Activated CD8-positive, alpha-beta memory T cell treated with anti-CD3 and anti-CD28 coated beads, Interleukin-2, amount 50 U/mL, for 24 hours (primary cell): ENCODE data around the gene RASL12.
A peak's percentile ranks its signal among the peaks of the same experiment; 100 is the strongest.
"Not testable (repeated sequence)": the region's sequence is repeated elsewhere in the genome, so short reads cannot be mapped to it uniquely, and the experiment has no call there.

Source experiments
- DNase-seq: peaks from one replicate; pipeline ENCODE4 v3.0.0-alpha.2; 2020; ENCODE audit errors: extremely low read depth

The RASL12 gene

GRCh38 chr15:65028921-65029735 lies 38.7 kb downstream of the RASL12 start, which contains the start of gene MTFMT:
Gene MTFMT, minus strand, starts transcription at chr15:65029639. Its CDS starts 26 bp downstream, at chr15:65029613.
- DNase-seq, result peak; percentile 79

DNA sequence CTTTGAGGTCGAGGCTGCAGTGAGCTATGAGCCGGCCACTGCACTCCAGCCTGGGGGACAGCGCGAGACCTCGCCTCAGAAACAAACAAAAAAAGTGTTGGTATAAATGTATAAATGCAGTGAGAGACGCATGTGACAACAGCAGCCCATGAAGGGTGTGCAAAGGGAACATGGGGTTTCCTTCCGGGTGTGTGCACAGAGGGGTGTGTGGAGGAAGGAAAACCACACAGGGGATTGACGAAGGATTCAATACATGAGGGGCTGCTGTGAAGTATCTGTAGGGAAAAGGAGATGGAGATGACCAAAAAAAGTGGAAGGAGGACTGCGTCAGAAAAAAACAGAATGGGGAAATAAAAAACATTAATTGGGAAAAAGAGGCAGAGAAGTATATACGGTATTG lies 39.5 kb downstream of the RASL12 start:
- DNase-seq, result no peak

DNA sequence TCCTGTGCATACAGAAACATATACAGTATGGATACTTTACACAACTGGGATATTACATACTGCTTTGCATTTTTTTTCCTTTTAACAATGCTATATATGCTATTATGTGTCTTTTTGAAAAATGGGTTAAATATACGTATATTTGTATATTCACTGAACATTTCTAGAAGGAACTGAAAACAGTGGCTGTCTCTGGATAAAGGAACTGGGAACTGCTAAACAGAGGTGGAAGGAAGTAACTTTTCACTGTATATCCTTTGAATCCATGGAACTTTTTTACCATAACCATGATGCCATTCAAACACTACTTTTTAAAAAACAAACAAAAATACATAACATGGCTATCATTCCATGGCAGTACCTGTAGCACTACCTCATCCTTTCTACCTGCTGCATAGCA lies 40.2 kb downstream of the RASL12 start:
- DNase-seq, result no peak

DNA sequence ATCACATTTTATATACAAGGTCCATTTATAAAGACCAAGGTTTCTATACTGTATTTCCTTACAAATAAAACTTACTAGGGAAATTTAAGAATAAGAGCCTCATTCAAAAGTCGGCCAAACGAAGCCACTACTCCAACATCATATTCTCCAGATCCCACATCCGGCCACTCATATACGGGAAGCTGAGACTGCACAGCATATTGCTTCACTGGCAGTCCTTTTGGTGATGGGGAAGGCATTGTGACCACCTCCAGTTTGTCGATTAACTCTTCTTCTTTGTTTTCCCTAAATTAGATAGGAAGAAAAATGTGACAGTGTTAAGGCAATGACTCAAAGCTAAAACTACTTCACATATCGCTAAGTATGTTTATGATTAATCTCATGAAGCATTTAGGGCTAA lies 41.0 kb downstream of the RASL12 start:
- no peak for DNase-seq

GRCh38 chr15:65021488-65021887 lies 46.3 kb downstream of the RASL12 start:
- DNase-seq, result no peak

GRCh38 chr15:65020419-65020818 lies 47.4 kb downstream of the RASL12 start:
- DNase-seq, result no peak

DNA sequence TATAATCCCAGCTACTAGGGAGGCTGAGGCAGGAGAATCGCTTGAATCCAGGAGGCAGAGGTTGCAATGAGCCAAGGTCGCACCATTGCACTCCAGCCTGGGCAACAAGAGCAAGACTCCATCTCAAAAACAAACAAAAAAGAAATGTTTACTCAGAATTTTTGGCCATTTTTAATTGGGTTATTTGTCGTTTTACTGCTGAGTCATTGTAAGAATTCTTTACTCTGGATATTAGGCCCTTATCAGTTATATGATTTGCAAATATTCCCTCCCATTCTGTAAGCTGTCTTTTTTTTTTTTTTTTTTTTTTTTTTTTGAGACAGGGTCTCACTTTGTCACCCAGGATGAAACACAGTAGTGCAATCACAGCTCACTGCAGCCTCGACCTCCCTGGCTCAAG lies 56.6 kb downstream of the RASL12 start:
- DNase-seq, result not testable (repeated sequence)

DNA sequence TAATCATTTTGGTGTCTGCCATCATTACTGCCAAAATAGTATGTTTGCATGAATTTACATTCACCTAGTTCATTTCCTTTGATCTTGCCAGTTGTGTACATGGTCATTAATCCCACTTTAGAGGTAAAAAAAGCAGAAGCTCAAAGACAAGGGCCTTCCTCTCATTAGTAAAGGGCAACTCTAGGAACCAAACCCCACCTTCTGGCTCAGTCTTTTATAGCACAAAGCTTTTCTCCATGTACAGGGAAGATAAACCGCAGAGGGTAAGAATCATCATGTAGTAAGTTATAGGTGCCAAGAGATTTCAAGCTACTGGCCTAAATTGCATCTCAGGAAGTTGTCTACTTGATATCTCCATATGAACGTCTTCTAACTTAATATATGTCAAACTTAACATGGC lies 58.8 kb downstream of the RASL12 start:
- no peak for DNase-seq

GRCh38 chr15:65006876-65007275 lies 60.9 kb downstream of the RASL12 start:
- DNase-seq, result no peak

- no peak for DNase-seq
Measured at GRCh38 chr15:65004993-65005392, 62.8 kb downstream of the RASL12 start.
